ENCODE measurements around the gene PPM1A.

The PPM1A gene

DNA sequence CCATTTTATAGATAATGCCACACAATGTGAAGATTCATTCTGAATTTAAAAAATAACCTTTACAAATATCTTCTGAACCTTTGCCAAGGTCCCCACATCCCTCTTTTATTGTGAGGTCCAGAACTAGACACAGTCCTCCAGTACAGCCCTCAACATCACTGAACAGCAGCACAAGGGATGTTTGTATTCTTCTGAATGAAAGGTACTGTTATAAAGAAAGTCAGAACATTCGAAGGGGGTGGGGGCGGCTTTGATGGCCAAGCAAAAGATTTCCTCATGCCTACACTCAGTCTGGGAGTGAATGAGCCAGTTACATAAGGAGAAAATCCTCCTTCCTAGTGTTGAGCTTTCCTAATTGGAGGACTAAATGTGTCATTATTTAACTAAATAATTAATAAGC lies 77.3 kb downstream of the PPM1A start:
- DNase-seq, result no peak

DNA sequence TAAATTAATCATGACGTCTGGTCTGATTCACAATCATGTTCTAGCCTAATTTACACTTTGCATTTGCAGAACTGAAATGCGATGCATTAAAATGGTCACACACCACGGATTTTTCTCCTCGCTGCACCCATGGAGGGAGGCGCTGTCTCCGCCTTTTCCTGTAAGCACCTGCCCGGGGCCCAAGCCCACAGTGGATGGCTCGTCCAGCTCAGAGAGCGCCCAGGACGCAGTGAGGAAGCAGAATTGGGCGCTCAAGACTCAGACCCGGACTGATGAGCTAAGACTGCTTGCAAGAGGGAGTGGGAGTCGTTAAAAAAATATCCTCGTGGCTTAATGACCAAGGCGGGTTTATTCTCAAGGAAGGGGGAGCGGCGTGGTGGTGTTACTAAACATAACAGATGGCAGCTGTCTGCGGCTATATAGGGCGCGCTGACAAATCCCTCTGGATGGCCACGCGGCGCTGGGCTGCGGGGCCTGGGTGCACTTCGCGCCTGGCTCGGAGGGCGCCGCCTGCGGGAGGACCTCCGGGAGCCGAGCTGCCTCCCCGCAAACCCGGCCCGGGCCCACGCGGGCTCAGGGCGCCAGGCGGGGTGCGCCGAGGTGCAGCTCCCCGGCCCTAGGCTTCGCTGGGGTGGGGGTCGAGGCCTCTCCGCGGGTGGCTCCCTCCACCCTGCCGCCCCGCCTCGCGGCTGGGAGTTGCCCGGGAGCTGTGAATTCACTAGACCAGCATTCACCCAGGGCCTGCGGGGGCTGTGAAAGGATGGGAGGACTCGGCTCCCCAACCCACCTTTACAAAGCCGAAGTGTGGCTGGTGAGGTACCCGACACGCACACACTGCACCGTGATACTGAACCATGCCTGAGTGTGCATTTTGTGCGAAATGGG lies 78.7 kb downstream of the PPM1A start:
- no peak for DNase-seq

DNA sequence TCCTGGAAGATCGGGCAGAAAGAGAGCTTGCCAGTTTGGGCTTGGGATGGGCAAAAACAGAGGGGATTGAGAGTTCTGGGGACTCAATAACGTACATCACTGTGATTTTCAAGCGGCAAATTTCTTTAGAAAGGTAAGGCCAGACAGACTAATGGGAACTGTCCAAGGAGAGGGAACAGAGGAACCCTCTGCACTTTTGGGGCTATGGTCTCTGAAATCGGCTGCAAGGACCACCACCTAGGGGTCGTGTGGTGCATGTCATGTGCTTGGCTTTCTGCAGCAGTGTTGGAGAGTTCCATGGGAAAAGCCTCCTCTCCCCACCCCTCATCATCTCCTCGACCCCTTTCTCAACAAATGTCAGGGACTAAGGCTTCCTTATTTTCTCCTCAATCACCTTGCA lies 79.6 kb downstream of the PPM1A start:
- no peak for DNase-seq

DNA sequence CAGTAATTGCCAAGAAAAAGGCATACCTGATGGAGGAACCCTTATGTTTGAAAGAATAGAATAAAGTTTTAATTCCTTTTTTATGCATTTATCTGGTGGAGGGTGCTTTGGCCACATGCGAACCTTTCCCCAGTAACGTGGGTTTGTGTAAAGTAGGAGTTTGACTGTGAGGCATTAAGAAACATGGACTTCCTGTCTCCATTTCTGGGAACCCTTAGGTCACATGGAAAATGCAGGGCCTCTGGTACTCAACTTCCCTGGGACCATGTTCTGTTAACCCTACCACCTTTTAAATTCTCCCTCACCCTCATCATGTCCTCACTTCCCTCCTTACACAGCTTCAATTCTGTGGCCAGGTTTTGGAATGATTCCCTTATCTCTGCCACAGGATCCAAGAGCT lies 80.3 kb downstream of the PPM1A start:
- DNase-seq, result no peak

DNA sequence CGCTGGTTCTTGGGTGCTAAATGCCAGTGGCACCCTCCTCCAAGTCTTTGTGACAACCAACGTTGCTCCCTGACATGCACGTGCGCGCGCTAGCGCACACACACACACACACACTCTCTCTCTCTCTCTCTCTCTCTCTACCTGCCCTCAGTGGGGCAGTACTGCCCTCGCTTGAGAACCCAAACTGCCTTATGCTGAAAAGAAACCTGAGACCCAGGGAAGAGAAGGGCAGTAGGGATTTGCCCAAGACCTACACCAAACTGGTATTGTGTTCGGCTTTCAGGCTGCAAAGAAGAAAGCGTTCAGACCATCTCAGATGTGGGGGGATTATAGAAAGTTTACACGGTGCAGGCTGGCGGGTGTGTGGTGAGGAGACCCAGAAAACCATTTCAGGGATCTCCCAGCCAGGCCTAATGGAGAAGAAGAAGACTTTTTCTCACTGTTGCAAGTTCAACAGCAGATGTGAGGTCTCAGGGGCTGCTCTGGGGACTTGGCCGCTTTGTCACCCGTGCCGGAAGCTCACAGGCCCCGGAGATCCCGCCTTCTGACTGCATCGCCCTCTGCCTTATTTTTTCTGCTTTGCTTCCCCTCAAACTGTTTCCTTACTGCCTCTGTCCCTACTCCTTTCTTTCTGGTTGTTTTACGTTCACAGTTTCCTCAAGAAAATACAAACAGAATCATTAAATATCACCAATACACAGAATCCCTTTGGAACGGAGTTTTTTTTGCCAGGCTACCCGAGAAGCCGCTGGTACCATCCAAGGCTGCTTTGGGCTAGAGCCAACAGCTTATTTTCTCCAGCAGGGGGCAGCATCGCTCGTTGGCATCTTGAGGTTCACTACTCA lies 82.4 kb downstream of the PPM1A start:
- no peak for DNase-seq

DNA sequence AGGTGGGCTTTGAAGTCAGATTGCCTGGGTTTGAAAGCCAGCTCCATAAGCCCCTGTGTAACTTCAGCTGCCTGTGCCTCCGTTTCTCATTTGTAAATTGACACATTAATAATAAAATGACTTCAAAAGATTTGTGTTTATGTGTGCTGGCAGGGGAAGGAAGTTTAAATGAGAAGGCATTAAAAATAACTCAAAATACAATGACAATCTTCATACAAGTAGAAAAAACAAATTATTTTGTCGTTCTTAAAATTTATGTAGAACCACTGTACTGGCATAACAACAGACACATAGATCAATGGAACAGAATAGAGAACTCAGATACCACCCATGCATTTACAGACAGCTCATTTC lies 83.0 kb downstream of the PPM1A start:
- DNase-seq, result no peak

DNA sequence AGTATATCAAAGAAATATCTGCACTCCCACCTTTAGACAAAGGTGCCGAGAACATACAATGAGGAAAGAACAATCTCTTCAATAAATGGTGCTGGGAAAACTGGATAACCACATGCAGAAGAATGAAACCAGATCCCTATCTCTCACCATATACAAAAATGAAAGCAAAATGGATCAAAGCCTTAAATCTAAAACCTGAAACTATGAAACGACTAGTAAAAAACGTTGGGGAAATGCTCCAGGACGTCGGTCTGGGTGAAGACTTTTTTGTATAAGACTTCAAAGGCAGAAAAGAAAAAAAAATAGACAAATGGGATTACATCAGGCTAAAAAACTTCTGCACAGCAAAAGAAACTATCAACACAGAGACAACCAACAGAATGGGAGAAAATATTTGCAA lies 83.8 kb downstream of the PPM1A start:
- DNase-seq, result no peak

DNA sequence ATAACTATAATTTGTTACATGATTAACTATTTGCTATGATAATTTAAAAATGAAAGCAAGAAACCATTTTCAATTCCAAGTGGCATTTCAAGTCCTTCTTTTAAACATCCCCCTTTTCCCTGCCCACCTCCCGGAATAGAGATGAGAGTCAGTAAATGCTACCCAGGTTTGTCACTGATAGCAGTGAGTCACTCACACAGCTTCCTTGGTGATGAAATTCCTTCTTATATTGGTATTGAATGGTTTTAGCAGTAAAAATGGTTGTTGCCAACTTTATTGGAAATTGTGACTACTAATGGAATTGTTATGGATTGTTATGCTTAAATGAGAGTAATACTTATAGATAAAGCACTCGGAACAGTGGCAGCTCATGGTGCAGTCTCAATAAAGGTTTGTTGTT lies 90.5 kb downstream of the PPM1A start:
- DNase-seq, result no peak

DNA sequence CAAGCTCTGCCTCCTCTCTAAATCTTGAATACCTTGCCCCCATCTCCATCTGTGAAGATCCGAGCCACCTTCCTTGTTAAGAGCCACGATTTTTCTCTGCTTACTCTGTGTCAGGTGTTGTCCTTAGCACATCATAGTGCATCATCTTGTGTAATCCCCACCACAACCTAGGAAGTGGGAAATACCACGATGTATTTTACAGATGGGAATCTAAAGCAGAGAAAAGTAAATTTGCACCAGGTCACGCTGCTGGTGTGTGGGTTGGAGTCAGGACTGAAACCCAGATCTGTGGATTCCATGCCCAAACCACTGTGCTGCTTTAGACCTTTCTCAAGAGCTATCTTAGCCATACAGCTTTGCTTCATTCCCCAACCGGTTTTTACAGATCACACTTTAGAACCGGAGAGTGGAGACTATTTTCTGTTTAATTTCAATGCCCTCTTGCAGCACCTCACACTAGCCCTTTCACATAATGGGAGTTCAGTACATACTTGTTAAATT lies 94.6 kb downstream of the PPM1A start:
- DNase-seq, result no peak

DNA sequence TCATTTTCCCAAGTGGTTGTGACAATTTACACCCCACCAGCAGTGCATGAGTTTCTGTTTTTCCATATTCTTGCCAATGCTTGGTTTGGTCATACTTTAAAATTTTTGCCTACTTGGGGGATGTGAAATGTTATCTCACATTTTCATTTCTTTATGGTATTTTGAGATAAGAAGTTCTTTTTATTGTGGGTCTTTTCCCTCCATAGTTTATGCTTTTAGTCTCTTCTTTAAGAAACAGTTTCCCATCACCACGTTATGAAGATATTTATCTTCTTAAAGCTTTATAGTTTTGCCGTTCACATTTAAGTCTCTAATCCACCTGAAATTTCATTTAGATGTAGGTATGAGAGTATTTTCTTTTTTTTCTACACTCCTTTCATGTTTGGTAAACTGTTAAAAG lies 95.7 kb downstream of the PPM1A start:
- no peak for DNase-seq

DNA sequence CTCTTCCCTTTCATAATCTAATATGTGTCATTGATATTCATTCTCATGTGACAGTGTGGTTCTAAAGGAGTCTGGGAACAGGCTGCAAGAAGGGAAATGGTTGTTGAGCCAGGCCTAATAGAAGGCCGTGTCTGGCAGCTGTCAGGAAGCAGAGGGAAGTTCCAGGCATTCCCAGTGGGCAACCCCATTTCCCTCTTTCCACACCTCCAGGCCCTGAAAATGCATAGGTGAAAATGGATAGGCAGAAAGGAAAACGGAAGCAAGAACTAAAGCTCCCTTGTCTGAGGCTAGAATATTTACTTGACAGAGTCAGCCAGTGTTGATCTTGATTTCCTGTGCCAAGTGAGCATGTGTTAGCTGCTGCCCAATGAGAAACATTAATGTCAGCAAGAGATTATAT lies 97.7 kb downstream of the PPM1A start:
- DNase-seq, result no peak

DNA sequence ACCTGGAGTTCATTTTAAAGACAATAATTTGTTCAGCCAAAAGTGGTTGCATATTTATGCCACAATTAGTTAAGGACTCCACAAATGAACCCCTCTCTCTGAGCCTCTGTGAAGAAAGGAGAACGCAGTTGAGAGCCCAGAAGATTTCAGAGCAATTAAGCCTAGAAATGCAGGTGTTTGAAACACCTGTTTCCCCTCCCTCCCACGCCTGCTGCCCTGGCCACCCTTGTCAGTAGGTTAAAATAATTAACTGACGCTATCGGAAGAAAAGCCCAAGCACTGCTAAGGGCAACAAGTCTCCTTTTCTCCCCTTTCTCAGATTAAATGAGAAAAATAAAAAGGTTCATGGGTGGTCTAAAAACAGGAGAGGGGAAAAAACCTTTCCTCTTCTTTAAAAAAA lies 99.2 kb downstream of the PPM1A start:
- DNase-seq, result no peak

Measured in GOT3 (cell line).